GM12864 (cell line): ENCODE data around the gene RAB3B.

Experiments used
- DNase-seq: peaks from one replicate; pipeline ENCODE4 v3.0.0-alpha.2; 2011; ENCODE audit warnings: low read depth
- H3K4me3 ChIP-seq: 2 replicates; pipeline ENCODE4 v1.5.1; 2011; ENCODE audit warnings: mild to moderate bottlenecking, low read depth, low read length, control low read depth
- TF ChIP-seq, protein P1 (sequence below): IDR thresholded peaks from 2 replicates; pipeline ENCODE4 v1.5.1; 2011; ENCODE audit warnings: low read depth, mild to moderate bottlenecking, moderate library complexity, low read length, control low read depth, inconsistent platforms; ENCODE audit errors: missing control alignments

Gene RAB3B

DNA sequence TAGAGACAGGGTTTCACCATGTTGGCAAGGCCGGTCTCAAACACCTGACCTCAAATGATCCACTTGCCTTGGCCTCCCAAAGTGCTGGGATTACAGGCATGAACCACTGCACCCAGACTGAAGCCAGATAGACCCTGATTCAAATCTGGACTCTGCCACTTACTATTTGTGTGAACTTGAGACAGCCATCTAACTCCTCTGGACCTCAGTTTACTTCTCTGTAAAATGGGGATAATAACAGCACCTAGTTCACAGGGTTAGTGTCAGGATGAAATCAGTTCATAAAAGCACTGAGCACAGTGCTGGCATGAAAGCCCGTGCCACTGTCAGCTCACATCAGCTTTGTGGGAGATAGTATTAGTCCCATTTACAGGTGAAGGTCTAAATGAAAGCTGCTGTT, 28.5 kb downstream of the RAB3B start:
- DNase-seq: no peak
- TF ChIP-seq, protein P1, sequence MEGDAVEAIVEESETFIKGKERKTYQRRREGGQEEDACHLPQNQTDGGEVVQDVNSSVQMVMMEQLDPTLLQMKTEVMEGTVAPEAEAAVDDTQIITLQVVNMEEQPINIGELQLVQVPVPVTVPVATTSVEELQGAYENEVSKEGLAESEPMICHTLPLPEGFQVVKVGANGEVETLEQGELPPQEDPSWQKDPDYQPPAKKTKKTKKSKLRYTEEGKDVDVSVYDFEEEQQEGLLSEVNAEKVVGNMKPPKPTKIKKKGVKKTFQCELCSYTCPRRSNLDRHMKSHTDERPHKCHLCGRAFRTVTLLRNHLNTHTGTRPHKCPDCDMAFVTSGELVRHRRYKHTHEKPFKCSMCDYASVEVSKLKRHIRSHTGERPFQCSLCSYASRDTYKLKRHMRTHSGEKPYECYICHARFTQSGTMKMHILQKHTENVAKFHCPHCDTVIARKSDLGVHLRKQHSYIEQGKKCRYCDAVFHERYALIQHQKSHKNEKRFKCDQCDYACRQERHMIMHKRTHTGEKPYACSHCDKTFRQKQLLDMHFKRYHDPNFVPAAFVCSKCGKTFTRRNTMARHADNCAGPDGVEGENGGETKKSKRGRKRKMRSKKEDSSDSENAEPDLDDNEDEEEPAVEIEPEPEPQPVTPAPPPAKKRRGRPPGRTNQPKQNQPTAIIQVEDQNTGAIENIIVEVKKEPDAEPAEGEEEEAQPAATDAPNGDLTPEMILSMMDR: no peak
- no peak overlapping the region for H3K4me3 ChIP-seq

DNA sequence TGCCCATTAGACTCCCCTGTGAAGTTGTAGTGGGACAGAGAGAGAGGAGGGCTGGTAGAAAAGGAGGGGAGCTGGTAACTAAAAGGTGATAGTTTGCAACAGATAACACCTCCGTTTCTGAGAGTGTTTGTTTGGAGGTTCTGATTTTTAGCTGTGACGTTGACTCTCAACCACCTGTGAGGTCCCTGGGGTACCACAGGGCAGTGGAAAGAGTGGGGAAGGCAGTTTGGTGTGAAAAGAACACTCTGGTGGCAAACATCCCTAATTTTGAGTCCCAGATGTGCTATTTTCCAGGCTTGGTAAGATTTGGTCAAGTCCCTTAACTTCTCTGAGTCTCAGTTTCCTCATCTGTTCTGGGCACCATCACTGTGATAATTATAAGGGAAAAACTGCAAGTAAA, 29.3 kb downstream of the RAB3B start:
- no peak overlapping the region for H3K4me3 ChIP-seq
- DNase-seq: no peak
- TF ChIP-seq, protein P1: no peak

DNA sequence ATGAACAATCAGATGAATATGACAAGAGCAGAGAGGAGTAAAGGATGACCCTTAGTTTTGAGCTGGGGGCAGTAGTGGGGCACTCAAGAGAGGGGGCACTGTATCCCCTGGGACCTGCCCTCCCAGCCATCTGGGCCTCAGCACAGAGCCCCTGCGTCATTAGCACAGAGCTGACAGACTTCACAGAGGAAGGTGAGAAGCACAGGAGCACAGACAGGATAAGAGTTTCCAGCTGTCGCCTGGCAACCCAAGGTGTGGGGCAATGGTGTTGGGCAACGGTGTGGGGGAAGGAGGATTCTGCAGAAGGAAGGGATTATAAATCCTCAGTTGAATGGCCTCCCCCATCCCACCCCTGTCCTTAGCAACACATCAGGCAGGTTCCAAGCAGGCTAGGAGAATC, 30.2 kb downstream of the RAB3B start:
- TF ChIP-seq, protein P1: no peak
- DNase-seq: no peak
- H3K4me3 ChIP-seq: no peak overlapping the region

DNA sequence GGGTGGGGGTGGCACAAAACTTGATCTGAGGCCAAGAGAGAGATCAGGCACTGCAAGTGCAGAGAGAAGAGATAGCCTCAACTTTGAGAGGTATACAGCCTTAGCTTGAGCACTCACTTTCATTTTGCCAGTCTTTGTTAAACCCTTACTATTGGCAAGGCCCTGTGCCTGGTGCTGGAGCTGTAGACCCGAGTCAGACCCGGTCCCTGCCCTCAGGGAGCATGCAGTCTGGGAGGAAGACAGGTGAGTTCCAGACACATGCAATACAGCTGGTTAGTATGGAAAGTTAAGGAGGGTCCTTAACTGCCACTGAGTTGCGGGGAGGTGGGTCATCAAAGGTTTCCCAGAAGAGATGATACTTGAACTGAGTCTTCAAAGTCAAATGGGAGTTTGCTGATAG, 31.7 kb downstream of the RAB3B start:
- H3K4me3 ChIP-seq: no peak overlapping the region
- no peak for DNase-seq
- TF ChIP-seq, protein P1: no peak

DNA sequence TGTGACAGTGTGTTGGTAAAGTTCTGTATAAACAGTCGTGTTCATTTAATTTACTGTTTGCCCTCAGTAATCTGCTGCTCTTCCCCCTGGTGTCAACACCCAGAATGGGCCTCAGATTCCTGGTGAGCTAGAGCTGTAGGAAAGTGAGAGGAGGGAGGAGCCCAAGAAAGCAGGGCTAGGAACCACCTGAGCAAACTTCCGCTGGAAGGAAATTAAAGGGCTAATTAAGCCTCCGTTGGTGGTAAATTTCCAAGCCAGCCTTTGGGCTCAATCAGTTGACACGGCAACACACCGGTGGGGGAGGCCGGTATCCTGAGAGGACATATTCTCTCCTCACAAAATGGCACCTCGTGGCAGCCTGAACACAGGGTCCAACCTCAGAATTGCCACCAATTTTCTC, 32.9 kb downstream of the RAB3B start:
- TF ChIP-seq, protein P1: no peak
- no peak for DNase-seq
- H3K4me3 ChIP-seq: no peak overlapping the region

DNA sequence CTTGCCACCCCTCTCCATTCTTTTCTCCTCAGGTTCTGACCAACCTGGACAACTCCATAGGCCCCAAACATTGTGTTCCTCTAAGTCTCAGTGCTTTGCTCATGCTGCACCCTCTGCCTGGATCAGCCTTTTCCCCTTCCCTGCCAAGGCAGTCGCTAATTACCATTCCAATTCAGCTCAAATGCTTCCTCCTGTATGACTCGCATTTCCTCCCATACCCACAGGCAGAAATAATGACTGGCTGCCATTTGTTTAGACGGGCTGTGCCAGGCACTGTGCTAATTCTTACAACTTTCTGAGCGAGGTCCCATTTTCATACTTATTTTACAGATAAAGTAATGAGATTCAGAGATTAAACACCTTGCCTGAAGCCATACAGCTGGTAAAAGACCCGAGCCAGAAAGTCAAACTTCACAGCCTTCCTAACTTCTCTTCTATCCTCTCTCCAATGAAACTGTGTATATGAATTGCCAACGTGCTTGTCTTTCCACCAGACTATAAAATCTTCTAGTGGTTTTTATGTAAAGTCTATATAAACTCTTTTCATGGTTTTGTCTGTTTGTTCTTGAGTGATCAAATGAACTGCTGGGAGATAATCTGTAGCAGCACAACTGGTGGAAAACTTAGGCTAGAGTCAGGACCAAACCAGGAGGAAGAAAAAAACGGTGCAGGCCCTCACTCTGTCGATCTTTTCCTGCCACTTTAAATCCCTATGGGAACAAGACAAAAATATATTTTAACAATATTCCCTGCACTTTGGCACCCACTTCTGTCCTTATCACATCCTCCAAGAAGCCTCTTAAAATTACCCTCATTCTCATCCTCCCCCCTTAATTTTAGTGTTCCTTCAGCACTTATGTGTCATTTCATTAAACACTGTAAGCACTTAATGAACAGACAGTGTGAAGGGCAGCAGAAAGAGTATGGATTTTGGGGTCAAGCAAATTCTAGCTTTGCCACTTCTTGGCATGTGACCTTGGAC, 33.7 kb downstream of the RAB3B start:
- DNase-seq: no peak
- TF ChIP-seq, protein P1: no peak
- no peak overlapping the region for H3K4me3 ChIP-seq
